ENCODE data around the gene PALM2AKAP2.

DNA sequence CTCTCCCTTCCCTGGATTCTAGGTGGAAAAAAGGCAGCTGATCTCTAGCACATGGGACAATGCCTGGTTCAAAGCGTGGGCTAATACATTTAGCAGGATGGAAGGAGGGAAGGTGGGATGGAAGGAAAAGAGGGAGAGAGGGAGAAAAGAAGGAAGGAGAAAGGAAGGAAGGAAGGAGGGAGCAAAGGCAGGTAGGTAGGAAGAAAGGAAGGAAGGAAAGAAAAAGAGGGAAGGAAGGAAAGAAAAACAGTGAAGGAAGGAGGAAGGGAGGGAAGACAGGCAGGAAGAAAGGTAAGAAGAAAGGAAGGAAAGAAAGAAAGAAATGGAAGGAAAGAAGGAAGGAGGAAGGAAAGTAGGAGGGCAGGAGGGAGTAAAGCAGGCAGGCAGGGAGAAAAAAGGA lies 12.2 kb upstream of the PALM2AKAP2 start:
- TF ChIP-seq CTCF (IDR thresholded peaks at IDR 0.05) = no peak
- no peak for TF ChIP-seq POLR2A (IDR thresholded peaks at IDR 0.05)
- no peak for TF ChIP-seq EP300 (IDR thresholded peaks at IDR 0.05)
- no peak for TF ChIP-seq POLR2AphosphoS5 (IDR thresholded peaks at IDR 0.05)

Measured in upper lobe of left lung (tissue), 4 donors.